Epithelial cell of esophagus (primary cell): ENCODE data around the gene KLF7.

ENCODE experiments used
- DNase-seq: peaks from one replicate; pipeline ENCODE4 v3.0.0; 2010; ENCODE audit warnings: low read depth
- H3K4me3 ChIP-seq: 2 replicates; pipeline ENCODE4 v1.5.1; 2011; ENCODE audit warnings: mild to moderate bottlenecking, low read length, control low read depth
- CTCF ChIP-seq: IDR thresholded peaks from 2 replicates; pipeline ENCODE4 v1.5.1; 2011; ENCODE audit warnings: low read depth, mild to moderate bottlenecking, low read length, control low read depth, inconsistent platforms; ENCODE audit not compliant: insufficient read depth; ENCODE audit errors: missing control alignments

The KLF7 gene

GRCh38 chr2:207091176-207091575 lies 74.6 kb downstream of the KLF7 start:
- no peak for TF ChIP-seq CTCF
- H3K4me3 ChIP-seq, result no peak overlapping the region
- DNase-seq, result no peak

DNA sequence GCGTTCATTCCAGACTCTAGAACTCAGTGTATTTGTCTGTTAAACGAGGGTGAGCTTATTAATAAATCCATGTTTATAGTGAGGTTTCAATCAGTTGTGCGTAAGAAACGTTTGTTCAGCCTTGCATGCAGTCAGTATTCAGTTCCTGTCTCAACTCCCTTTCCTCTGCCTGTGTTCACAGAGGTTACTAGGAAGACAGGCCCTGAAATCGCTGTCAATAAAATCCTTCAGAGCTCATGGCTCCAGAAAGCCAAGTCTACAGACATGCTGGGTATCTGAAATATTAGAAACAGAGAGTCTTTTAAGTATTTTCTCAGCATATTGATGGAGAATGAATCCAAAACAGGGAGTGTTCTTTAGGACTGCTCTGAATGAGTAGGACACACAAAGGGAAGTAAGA lies 75.4 kb downstream of the KLF7 start:
- no peak for TF ChIP-seq CTCF
- H3K4me3 ChIP-seq, result no peak overlapping the region
- DNase-seq, result no peak

- TF ChIP-seq CTCF, result no peak
- H3K4me3 ChIP-seq, result no peak overlapping the region
- DNase-seq, result no peak
Measured at GRCh38 chr2:207088839-207089238, 76.9 kb downstream of the KLF7 start.

- TF ChIP-seq CTCF, result no peak
- no peak overlapping the region for H3K4me3 ChIP-seq
- DNase-seq, result no peak
Measured at GRCh38 chr2:207088276-207088675, 77.5 kb downstream of the KLF7 start.

DNA sequence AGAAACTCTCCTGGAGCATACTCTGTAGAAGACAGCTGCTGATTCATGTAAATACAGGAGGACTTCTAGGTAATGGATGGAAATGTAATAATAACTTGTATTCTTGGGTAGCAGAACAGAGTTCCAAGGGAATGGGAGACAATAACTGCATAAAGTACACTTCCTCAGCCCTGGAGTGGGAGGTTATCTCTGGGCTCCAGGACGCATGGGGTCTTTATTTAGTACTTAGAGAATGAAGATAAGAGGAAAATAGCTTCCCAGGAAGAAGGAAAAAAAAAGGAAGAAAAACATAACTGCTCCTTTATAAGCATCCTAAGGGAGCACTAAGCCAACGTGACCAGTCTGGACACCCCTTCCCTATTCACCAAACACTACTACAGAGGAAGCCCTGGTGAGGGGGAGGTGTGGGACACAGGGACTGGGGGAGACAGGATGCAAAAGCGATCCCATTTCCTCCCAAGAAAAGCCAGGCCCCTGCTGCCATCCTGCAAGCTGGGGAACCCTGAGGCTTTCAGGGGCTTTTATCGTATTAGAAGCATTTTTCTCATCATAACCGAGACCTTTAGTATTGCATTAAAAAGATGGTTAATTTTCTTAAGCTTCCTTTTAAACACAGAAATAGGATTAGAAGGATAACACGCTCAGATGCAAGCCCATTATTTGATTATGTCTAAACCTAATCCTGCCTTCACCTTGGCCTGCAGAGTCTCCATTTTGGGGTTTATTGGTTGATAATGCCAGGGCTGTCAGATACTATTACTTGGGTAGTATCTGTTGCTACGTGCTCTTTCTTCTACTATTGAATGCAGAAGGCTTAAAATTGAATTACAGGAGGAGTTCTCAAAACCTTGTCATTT lies 78.5 kb downstream of the KLF7 start:
- H3K4me3 ChIP-seq, result no peak overlapping the region
- DNase-seq, result no peak
- no peak for TF ChIP-seq CTCF

DNA sequence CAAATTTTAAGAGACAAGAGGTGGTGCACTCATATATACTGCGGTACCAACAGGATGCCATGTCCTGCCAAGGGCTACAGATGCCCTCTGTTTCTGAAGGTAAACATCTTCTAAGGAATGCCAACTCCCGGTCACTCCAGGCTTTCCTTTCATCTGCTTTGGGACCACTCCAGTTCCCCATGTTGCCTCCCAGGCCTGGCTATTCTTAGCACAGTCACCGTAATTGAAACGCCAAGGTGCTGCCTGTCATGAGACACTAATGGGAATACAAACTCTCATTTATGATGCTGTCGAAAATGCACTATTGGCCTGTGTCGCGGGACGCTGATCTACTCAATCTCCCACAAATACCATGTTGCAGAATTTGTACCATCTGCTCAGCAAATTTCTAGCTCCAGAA lies 79.6 kb downstream of the KLF7 start:
- TF ChIP-seq CTCF, result no peak
- H3K4me3 ChIP-seq, result no peak overlapping the region
- no peak for DNase-seq

GRCh38 chr2:207085110-207085509 lies 80.6 kb downstream of the KLF7 start:
- no peak for TF ChIP-seq CTCF
- no peak for DNase-seq
- H3K4me3 ChIP-seq, result no peak overlapping the region
